Activated CD8-positive, alpha-beta memory T cell treated with anti-CD3 and anti-CD28 coated beads, Interleukin-2, amount 50 U/mL, for 1 hour (primary cell): ENCODE data around the gene UBE4B.
"Not testable (repeated sequence)": the region's sequence is repeated elsewhere in the genome, so short reads cannot be mapped to it uniquely, and the experiment has no call there.

Experiments
- DNase-seq: peaks from one replicate; pipeline ENCODE4 v3.0.0-alpha.2; 2020; ENCODE audit errors: extremely low read depth

The UBE4B gene

GRCh38 chr1:10210841-10211804 is 178.4 kb downstream of the UBE4B start:
- no peak for DNase-seq

- DNase-seq: no peak
Measured at GRCh38 chr1:10211805-10212410, 179.2 kb downstream of the UBE4B start.

DNA sequence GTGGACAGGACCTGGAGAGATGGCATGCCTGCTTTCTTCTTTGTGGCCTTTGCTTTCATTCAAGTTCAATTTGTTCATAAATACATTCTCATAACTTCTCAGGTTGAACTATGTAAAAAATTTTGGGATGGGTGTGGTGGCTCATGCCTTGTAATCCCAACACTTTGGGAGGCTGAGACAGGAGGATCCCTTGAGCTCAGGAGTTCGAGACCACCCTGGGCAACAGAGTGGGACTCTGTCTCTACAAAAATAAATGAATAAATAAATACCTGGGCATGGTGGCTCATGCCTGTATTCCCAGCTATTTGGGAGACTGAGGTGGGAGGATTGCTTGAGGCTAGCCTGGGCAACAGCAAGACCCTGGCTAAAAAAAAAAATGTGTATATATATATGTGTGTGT is 179.7 kb downstream of the UBE4B start:
- no peak for DNase-seq

- no peak for DNase-seq
Measured at GRCh38 chr1:10213186-10213705, 180.5 kb downstream of the UBE4B start.

DNA sequence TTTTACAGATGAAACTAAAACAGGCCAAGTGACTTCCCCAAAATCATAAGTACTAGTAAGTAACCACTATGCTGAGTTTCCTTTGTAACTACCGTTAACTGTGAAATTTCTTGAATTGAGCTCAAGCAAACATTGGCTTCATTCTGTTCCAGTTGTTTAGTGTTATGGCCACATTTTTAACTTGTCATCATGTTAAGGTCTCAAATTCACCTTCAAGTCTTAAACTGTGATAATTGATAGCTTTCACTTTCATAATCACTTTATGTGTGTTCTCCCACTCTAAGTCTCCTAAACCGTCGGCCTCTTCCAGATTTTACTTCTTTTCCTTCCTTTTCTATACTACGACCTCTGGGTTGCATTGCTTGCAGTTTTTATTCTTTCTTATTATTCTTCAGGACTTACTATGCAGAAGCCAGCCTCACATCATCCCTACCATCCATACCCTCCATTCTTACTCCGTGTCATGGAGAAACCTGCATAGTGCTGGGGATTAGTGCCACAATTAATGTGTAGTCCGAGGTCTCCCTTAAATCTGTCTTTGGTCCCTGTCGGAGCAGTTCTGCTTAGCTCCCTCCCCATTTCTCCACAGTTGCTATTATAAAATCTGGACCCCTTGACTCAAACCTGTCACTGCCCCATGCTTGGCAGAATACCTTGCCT is 183.5 kb downstream of the UBE4B start:
- DNase-seq: no peak

DNA sequence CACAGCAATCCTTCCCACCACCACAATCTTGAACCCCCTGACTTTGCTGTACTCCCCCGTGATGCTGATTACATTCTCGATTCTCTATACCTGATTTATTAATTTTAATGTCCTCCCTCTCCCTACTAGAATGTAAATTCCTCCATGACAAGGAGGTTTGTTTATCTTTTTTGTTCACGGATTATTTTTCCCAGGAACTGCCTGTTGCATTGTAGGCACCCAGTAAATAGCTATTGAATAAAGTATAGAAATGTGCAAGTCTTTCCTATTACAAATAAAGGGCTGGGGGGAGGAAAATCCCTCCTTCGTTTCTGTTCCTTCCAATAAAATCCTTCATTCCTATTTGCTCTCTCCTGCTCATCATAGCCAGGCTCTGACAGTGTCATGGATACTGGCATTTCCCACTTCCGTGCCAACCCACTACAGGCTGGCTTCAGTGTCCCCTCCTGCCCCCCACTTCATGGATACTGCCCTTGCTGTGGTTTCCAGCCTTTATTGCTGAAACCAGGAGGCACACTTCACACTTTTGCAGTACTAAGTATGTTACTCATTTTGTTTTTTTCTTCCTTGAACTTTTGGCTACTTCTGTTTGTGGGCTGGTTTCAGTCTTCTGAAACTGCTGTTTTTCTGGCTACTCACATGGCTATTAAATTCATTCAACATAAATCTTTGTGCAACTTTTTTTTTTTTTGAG is 185.1 kb downstream of the UBE4B start:
- DNase-seq: no peak

DNA sequence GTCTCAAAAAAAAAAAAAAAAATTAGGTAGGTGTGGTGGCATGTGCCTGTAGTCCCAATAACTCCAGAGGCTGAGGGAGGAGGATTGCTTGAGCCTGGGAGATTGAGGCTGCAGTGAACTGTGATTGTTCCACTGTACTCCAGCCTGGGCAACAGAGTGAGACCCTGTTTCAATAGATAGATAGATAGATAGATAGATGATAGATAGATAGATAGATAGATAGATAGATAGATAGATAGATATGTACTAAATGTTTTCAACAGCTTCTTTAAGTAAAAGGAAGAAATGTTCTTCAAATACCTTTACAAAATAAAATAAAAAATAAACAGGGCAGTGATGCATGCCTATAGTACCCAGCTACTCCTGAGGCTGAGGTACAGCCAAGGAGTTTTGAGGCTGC is 187.4 kb downstream of the UBE4B start:
- no peak for DNase-seq

- not testable (repeated sequence) for DNase-seq
Measured at GRCh38 chr1:10220657-10221056, 187.9 kb downstream of the UBE4B start.

DNA sequence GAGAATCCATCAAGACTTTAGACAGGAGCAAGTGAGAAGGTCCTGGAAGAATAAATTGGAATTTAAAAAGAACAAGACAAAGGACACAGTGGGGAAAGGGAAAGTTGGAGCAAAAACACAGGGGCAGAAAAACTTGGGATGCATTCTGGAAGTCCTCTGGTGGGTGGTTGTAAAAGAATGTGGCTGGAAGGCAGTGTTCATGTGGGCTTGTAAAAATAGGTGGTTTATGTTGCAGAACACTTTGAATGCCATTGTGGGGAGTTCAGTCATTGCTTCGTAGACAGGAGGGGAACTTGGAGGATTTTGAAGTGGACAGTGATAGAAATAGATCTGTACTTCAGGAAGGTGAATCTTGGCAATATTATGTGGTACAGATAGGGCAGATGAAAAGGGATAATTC is 192.8 kb downstream of the UBE4B start:
- DNase-seq: no peak

GRCh38 chr1:10228528-10228927 is 195.8 kb downstream of the UBE4B start:
- no peak for DNase-seq

- no peak for DNase-seq
Measured at GRCh38 chr1:10229903-10230302, 197.1 kb downstream of the UBE4B start.
